ENCODE measurements around the gene REXO1. TPM values are rescaled to one million over a fixed set of nuclear protein-coding genes. Genes with fewer than 3 reads are reported as not detected.

The REXO1 gene
- total and polyA plus RNA-seq, 9 of the 15 experiments (the other 6 are each of a cell fraction or from before 2014, with no cell fraction given): 0.04 to 63.3 (median 15.8) TPM

- TF ChIP-seq NONO (IDR thresholded peaks at IDR 0.05; ENCODE audit: low read depth in 2 of 2, low read length in 1 of 2) (0 out of 4 replicates have a peak, but pooled peaks of 1 of the 2 experiments have one; percentile 60), KLF13 (tag; IDR thresholded peaks at IDR 0.05; ENCODE audit: borderline replicate concordance, low read depth) (0 out of 2 replicates have a peak, but pooled peaks have one; percentile 61), HDAC2 (IDR thresholded peaks at IDR 0.05) (peak; percentile 22; the same call in 1 of the 2 replicates), KDM1A (IDR thresholded peaks at IDR 0.05) (peak in 1 of 2 experiments; percentile 29; a peak in 1 of 4 replicates), NFIX (CRISPR knock-in tag; IDR thresholded peaks at IDR 0.05; ENCODE audit: low read depth) (peak; percentile 34; the same call in 1 of the 2 replicates), ZNF778 (CRISPR knock-in tag; IDR thresholded peaks at IDR 0.05) (no peak), BHLHE40 (IDR thresholded peaks at IDR 0.05; ENCODE audit: low read length) (peak; percentile 91)
- TF ChIP-seq, protein P1, sequence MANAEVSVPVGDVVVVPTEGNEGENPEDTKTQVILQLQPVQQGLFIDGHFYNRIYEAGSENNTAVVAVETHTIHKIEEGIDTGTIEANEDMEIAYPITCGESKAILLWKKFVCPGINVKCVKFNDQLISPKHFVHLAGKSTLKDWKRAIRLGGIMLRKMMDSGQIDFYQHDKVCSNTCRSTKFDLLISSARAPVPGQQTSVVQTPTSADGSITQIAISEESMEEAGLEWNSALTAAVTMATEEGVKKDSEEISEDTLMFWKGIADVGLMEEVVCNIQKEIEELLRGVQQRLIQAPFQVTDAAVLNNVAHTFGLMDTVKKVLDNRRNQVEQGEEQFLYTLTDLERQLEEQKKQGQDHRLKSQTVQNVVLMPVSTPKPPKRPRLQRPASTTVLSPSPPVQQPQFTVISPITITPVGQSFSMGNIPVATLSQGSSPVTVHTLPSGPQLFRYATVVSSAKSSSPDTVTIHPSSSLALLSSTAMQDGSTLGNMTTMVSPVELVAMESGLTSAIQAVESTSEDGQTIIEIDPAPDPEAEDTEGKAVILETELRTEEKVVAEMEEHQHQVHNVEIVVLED (CRISPR knock-in tag; IDR thresholded peaks at IDR 0.05): 0 out of 2 replicates have a peak, but pooled peaks have one; percentile 42
These were observed 14.4 kb upstream of the REXO1 start (continued) for GRCh38 chr19:1862424-1863327.

Measured in K562 (cell line).